HEK293 (cell line): ENCODE data around the gene PARD3.

Source experiments
- CTCF ChIA-PET: fragments of 350-600 bp; formaldehyde crosslinking; extraction: SDS; loops from one replicate; lab custom pipeline; 2021; ENCODE audit warnings: antibody characterized with exemption; lab: Yijun Ruan, JAX
- POLR2A ChIA-PET: fragments of 300-600 bp; formaldehyde crosslinking; extraction: SDS; loops from one replicate; lab custom pipeline; 2020; ENCODE audit warnings: antibody characterized with exemption, inconsistent platforms; lab: Yijun Ruan, JAX
- H3K27ac ChIP-seq: fragments of 200-500 bp; sonication (Bioruptor generic); 2 replicates; pipeline ENCODE4 v1.5.1; 2014; ENCODE audit warnings: low read depth, low read length, control low read depth, inconsistent platforms; ENCODE audit errors: extremely low read depth
- H3K36me3 ChIP-seq, 2 experiments: fragments of 200-500 bp in 1 of 2; sonication (Bioruptor generic) in 1 of 2; 1 replicate in 1 of 2; 2 replicates in 1 of 2; pipeline ENCODE4 v1.5.1; 2014 to 2017; ENCODE audit warnings: inconsistent platforms in 2 of 2, low read length in 2 of 2; ENCODE audit not compliant: control insufficient read depth in 2 of 2, insufficient read depth in 1 of 2
- H3K4me1 ChIP-seq: fragments of 200-500 bp; sonication (Bioruptor generic); 2 replicates; pipeline ENCODE4 v1.5.1; 2014; ENCODE audit warnings: mild to moderate bottlenecking, low read length, inconsistent platforms; ENCODE audit not compliant: control insufficient read depth, insufficient read depth
- H3K4me3 ChIP-seq: 2 replicates; pipeline ENCODE4 v1.5.1; 2011; ENCODE audit warnings: low read depth, mild to moderate bottlenecking, control low read depth, low read length, moderate library complexity
- H3K9me3 ChIP-seq: fragments of 200-500 bp; sonication (Bioruptor generic); 2 replicates; pipeline ENCODE4 v1.5.1; 2014; ENCODE audit warnings: low read depth, low read length, inconsistent platforms; ENCODE audit not compliant: control insufficient read depth, insufficient read depth
- BCL11B ChIP-seq: fragments of 450-650 bp; formaldehyde crosslinking; IDR thresholded peaks from 2 replicates; pipeline ENCODE4 v1.5.1; 2016; ENCODE audit warnings: low read depth, missing biosample characterization, missing genetic modification characterization
- GFI1B ChIP-seq: fragments of 450-650 bp; formaldehyde crosslinking; IDR thresholded peaks from 2 replicates; pipeline ENCODE4 v1.5.1; 2016; ENCODE audit warnings: missing biosample characterization, missing genetic modification characterization
- PRDM2 ChIP-seq: fragments of 450-650 bp; formaldehyde crosslinking; IDR thresholded peaks from 2 replicates; pipeline ENCODE4 v1.5.1; 2016; ENCODE audit warnings: missing biosample characterization, missing genetic modification characterization, borderline replicate concordance
- PRDM6 ChIP-seq: fragments of 450-650 bp; formaldehyde crosslinking; IDR thresholded peaks from 2 replicates; pipeline ENCODE4 v1.5.1; 2017; ENCODE audit warnings: missing biosample characterization, missing genetic modification characterization
- SCRT2 ChIP-seq: fragments of 450-650 bp; formaldehyde crosslinking; IDR thresholded peaks from 2 replicates; pipeline ENCODE4 v1.5.1; 2016; ENCODE audit warnings: missing biosample characterization, missing genetic modification characterization
- ZBTB1 ChIP-seq: fragments of 450-650 bp; formaldehyde crosslinking; IDR thresholded peaks from 2 replicates; pipeline ENCODE4 v1.5.1; 2016; ENCODE audit warnings: missing biosample characterization, missing genetic modification characterization
- ZBTB11 ChIP-seq: fragments of 450-650 bp; formaldehyde crosslinking; conservative IDR thresholded peaks from 2 replicates; pipeline ENCODE4 v1.5.1; 2016; ENCODE audit warnings: low read depth, missing biosample characterization, missing genetic modification characterization
- ZBTB17 ChIP-seq: fragments of 450-650 bp; formaldehyde crosslinking; IDR thresholded peaks from 2 replicates; pipeline ENCODE4 v1.5.1; 2016; ENCODE audit warnings: missing biosample characterization, missing genetic modification characterization
- ZBTB20 ChIP-seq: fragments of 450-650 bp; formaldehyde crosslinking; IDR thresholded peaks from 2 replicates; pipeline ENCODE4 v1.5.1; 2016; ENCODE audit warnings: missing biosample characterization, missing genetic modification characterization
- ZNF10 ChIP-seq: fragments of 450-650 bp; formaldehyde crosslinking; IDR thresholded peaks from 2 replicates; pipeline ENCODE4 v1.5.1; 2017; ENCODE audit warnings: missing biosample characterization, missing genetic modification characterization
- ZNF132 ChIP-seq: fragments of 450-650 bp; formaldehyde crosslinking; IDR thresholded peaks from 2 replicates; pipeline ENCODE4 v1.5.1; 2017; ENCODE audit warnings: missing biosample characterization, missing genetic modification characterization, borderline replicate concordance
- ZNF214 ChIP-seq: fragments of 450-650 bp; formaldehyde crosslinking; IDR thresholded peaks from 2 replicates; pipeline ENCODE4 v1.5.1; 2017; ENCODE audit warnings: missing biosample characterization, mild to moderate bottlenecking, missing genetic modification characterization, borderline replicate concordance
- ZNF391 ChIP-seq: fragments of 450-650 bp; formaldehyde crosslinking; IDR thresholded peaks from 2 replicates; pipeline ENCODE4 v1.5.1; 2016; ENCODE audit warnings: low read depth, missing biosample characterization, missing genetic modification characterization, borderline replicate concordance
- ZNF423 ChIP-seq: fragments of 450-650 bp; formaldehyde crosslinking; IDR thresholded peaks from 2 replicates; pipeline ENCODE4 v1.5.1; 2016; ENCODE audit warnings: missing biosample characterization, missing genetic modification characterization
- ZNF426 ChIP-seq: fragments of 450-650 bp; formaldehyde crosslinking; IDR thresholded peaks from 2 replicates; pipeline ENCODE4 v1.5.1; 2017; ENCODE audit warnings: missing biosample characterization, missing genetic modification characterization, mild to moderate bottlenecking, inconsistent platforms, moderate library complexity
- ZNF677 ChIP-seq: fragments of 450-650 bp; IDR thresholded peaks from 2 replicates; pipeline ENCODE4 v1.5.0; 2018; ENCODE audit warnings: missing biosample characterization, mild to moderate bottlenecking, missing genetic modification characterization, moderate library complexity
- ZNF776 ChIP-seq: fragments of 450-650 bp; formaldehyde crosslinking; IDR thresholded peaks from 2 replicates; pipeline ENCODE4 v1.5.0; 2017; ENCODE audit warnings: missing biosample characterization, missing genetic modification characterization, borderline replicate concordance
- ZNF785 ChIP-seq: fragments of 450-650 bp; formaldehyde crosslinking; IDR thresholded peaks from 2 replicates; pipeline ENCODE4 v1.5.1; 2016; ENCODE audit warnings: missing biosample characterization, missing genetic modification characterization
- ZNF843 ChIP-seq: fragments of 450-650 bp; formaldehyde crosslinking; IDR thresholded peaks from 2 replicates; pipeline ENCODE4 v1.5.1; 2016; ENCODE audit warnings: missing biosample characterization, missing genetic modification characterization
- ZXDB ChIP-seq: fragments of 450-650 bp; formaldehyde crosslinking; IDR thresholded peaks from 2 replicates; pipeline ENCODE4 v1.5.1; 2016; ENCODE audit warnings: missing biosample characterization, missing genetic modification characterization

Gene PARD3

GRCh38 chr10:34184939-34185386 lies 630.1 kb downstream of the PARD3 start:
- TF ChIP-seq ZNF843 = peak; percentile 56; the same call in 1 of the 2 replicates
- TF ChIP-seq ZNF423 (tag by site-specific recombination) = no peak
- no peak for TF ChIP-seq ZBTB1 (tag by site-specific recombination)
- TF ChIP-seq PRDM6 = peak; percentile 68
- TF ChIP-seq ZBTB20 (tag by site-specific recombination) = peak; percentile 27; the same call in 1 of the 2 replicates
- TF ChIP-seq GFI1B (tag by site-specific recombination) = no peak
- no peak for TF ChIP-seq SCRT2 (tag by site-specific recombination)
- TF ChIP-seq ZBTB11 = no peak
- peak overlapping the region; percentile 67 for H3K27ac ChIP-seq
- H3K4me3 ChIP-seq = no peak overlapping the region
- H3K4me1 ChIP-seq = peaks cover 16% of the 10 kb centered on the region
- POLR2A ChIA-PET = no interaction called here
- no peaks in the 10 kb centered on the region for H3K36me3 ChIP-seq
- CTCF ChIA-PET = no interaction called here
- no peaks in the 10 kb centered on the region for H3K9me3 ChIP-seq

GRCh38 chr10:34184397-34184796 lies 630.7 kb downstream of the PARD3 start:
- H3K9me3 ChIP-seq = no peaks in the 10 kb centered on the region
- TF ChIP-seq ZNF132 (tag by site-specific recombination) = no peak
- TF ChIP-seq ZNF426 = no peak
- TF ChIP-seq ZBTB17 (tag by site-specific recombination) = 0 out of 2 replicates have a peak, but pooled peaks have one; percentile 32
- TF ChIP-seq, all 188 proteins: peak for 1
- H3K4me1 ChIP-seq = peaks cover 18% of the 10 kb centered on the region
- POLR2A ChIA-PET = no interaction called here
- no peaks in the 10 kb centered on the region for H3K36me3 ChIP-seq
- peak overlapping the region; percentile 67 for H3K27ac ChIP-seq
- CTCF ChIA-PET = interaction anchor here (0.7 kb wide), 1 partner anchor 9 kb away, joined by 3 read pairs; no protein-coding TSS in a partner anchor
- no peak overlapping the region for H3K4me3 ChIP-seq

- no peaks in the 10 kb centered on the region for H3K9me3 ChIP-seq
- H3K27ac ChIP-seq = no peak overlapping the region
- no peaks in the 10 kb centered on the region for H3K36me3 ChIP-seq
- H3K4me1 ChIP-seq = peaks cover 24% of the 10 kb centered on the region
- H3K4me3 ChIP-seq = no peak overlapping the region
- POLR2A ChIA-PET = no interaction called here
- CTCF ChIA-PET = no interaction called here
- TF ChIP-seq ZNF776 (tag by site-specific recombination) = no peak
- no peak for TF ChIP-seq BCL11B (tag by site-specific recombination)
- no peak for TF ChIP-seq ZXDB
- no peak for TF ChIP-seq ZNF391
- no peak for TF ChIP-seq ZNF10 (tag by site-specific recombination)
- no peak for TF ChIP-seq ZNF677
- TF ChIP-seq ZNF214 (tag by site-specific recombination) = no peak
- no peak for TF ChIP-seq ZNF785 (tag by site-specific recombination)
- TF ChIP-seq PRDM2 (tag by site-specific recombination) = no peak
Observed at GRCh38 chr10:34183016-34183796, 631.9 kb downstream of the PARD3 start.
